ENCODE data around the gene ZSCAN5B.
"Not testable (repeated sequence)": the region's sequence is repeated elsewhere in the genome, so short reads cannot be mapped to it uniquely, and the experiment has no call there.

The ZSCAN5B gene

GRCh38 chr19:56175861-56176307 is 21.7 kb downstream of the ZSCAN5B start, which contains the start of gene GALP:
Gene GALP, plus strand, starts transcription at chr19:56176008. Its CDS starts 1,101 bp downstream, at chr19:56177109.
- DNase-seq: not testable (repeated sequence)

GRCh38 chr19:56174550-56174949 is 23.0 kb downstream of the ZSCAN5B start:
- no peak for DNase-seq

- no peak for DNase-seq
Observed at GRCh38 chr19:56174086-56174485, 23.5 kb downstream of the ZSCAN5B start.

GRCh38 chr19:56170261-56170660 is 27.3 kb downstream of the ZSCAN5B start:
- DNase-seq: no peak

GRCh38 chr19:56167064-56167578 is 30.5 kb downstream of the ZSCAN5B start:
- no peak for DNase-seq

GRCh38 chr19:56163097-56163496 is 34.5 kb downstream of the ZSCAN5B start:
- no peak for DNase-seq

GRCh38 chr19:56162258-56162657 is 35.3 kb downstream of the ZSCAN5B start:
- DNase-seq: no peak

GRCh38 chr19:56161534-56161933 is 36.0 kb downstream of the ZSCAN5B start:
- DNase-seq: no peak

GRCh38 chr19:56159622-56160271 is 37.8 kb downstream of the ZSCAN5B start:
- no peak for DNase-seq

GRCh38 chr19:56159009-56159559 is 38.5 kb downstream of the ZSCAN5B start:
- DNase-seq: no peak

- DNase-seq: no peak
Observed at GRCh38 chr19:56158170-56158757, 39.3 kb downstream of the ZSCAN5B start.

- no peak for DNase-seq
Observed at GRCh38 chr19:56156768-56157167, 40.8 kb downstream of the ZSCAN5B start.

GRCh38 chr19:56155124-56155687 is 42.4 kb downstream of the ZSCAN5B start:
- DNase-seq: no peak

GRCh38 chr19:56153507-56153906 is 44.1 kb downstream of the ZSCAN5B start:
- DNase-seq: no peak

- DNase-seq: no peak
Observed at GRCh38 chr19:56152644-56153043, 44.9 kb downstream of the ZSCAN5B start.

- DNase-seq: no peak
Observed at GRCh38 chr19:56150358-56150757, 47.2 kb downstream of the ZSCAN5B start.

- no peak for DNase-seq
Observed at GRCh38 chr19:56149656-56150038, 47.9 kb downstream of the ZSCAN5B start.

GRCh38 chr19:56148955-56149655 is 48.5 kb downstream of the ZSCAN5B start:
- not testable (repeated sequence) for DNase-seq

- DNase-seq: no peak
Observed at GRCh38 chr19:56148096-56148495, 49.5 kb downstream of the ZSCAN5B start.

- DNase-seq: no peak
Observed at GRCh38 chr19:56147307-56147706, 50.3 kb downstream of the ZSCAN5B start.

- no peak for DNase-seq
Observed at GRCh38 chr19:56146904-56147303, 50.7 kb downstream of the ZSCAN5B start.

- no peak for DNase-seq
Observed at GRCh38 chr19:56145698-56146097, 51.9 kb downstream of the ZSCAN5B start.

- DNase-seq: no peak
Observed at GRCh38 chr19:56144831-56145230, 52.8 kb downstream of the ZSCAN5B start.

Measured in midbrain (tissue), 1 donor.